GM12878 (cell line): ENCODE results near the gene TMED6. TPM values are rescaled to one million over a fixed set of nuclear protein-coding genes. Genes with fewer than 3 reads are reported as not detected.

Experiments
- MTA3 ChIP-seq: IDR thresholded peaks from 2 replicates; pipeline ENCODE4 v1.6.1; 2012; ENCODE audit warnings: low read length, inconsistent platforms, borderline replicate concordance
- NR2C1 ChIP-seq: fragments of 450-650 bp; IDR thresholded peaks from 2 replicates; pipeline ENCODE4 v1.6.1; 2017; ENCODE audit warnings: antibody characterized with exemption, mild to moderate bottlenecking, moderate library complexity
- POLR2A ChIP-seq: IDR thresholded peaks from 2 replicates; pipeline ENCODE4 v1.6.1; 2011; ENCODE audit warnings: low read depth, mild to moderate bottlenecking, low read length
- POLR2AphosphoS5 ChIP-seq: IDR thresholded peaks from 2 replicates; pipeline ENCODE4 v1.6.1; 2011; ENCODE audit warnings: mild to moderate bottlenecking, low read length, inconsistent platforms
- SREBF1 ChIP-seq: IDR thresholded peaks from 2 replicates; pipeline ENCODE4 v1.6.1; 2012; ENCODE audit warnings: mild to moderate bottlenecking, low read length
- SRF ChIP-seq, 2 experiments: IDR thresholded peaks; 2 replicates each; pipeline ENCODE4 v1.6.1; 2011; ENCODE audit warnings: low read depth in 2 of 2, low read length in 2 of 2, mild to moderate bottlenecking in 1 of 2, moderate library complexity in 1 of 2
- ZNF207 ChIP-seq: fragments of 450-650 bp; IDR thresholded peaks from 2 replicates; pipeline ENCODE4 v1.6.1; 2014; ENCODE audit warnings: antibody characterized with exemption, mild to moderate bottlenecking, borderline replicate concordance
- polyA plus RNA-seq, 11 experiments: library from polyadenylated mRNA; depleted of rRNA in 4 of 11; unstranded in 6 of 11; stranded (reverse) in 5 of 11; fragments of >200 nt; fragmentation: Nextera tagmentation in 4 of 11; fragmentation: Illumina TruSeq in 1 of 11; extraction: Ambion mirVana in 4 of 11; extraction: Trizol in 1 of 11; gene quantifications; 1 replicate in 1 of 11; 2 replicates in 10 of 11; pipeline versions ENCODE4 v1.2.1 to v1.2.3, GENCODE V29; 2011 to 2016; ENCODE audit warnings: inconsistent platforms in 2 of 11, missing spikeins in 2 of 11, low read depth in 1 of 11
- total RNA-seq, 4 experiments: library from RNA; depleted of rRNA in 3 of 4; stranded (reverse); fragments of >200 nt in 3 of 4; fragmentation: Illumina TruSeq in 1 of 4; extraction: Trizol in 1 of 4; gene quantifications; 2 replicates each; pipeline versions ENCODE4 v1.2.1 to v1.2.3, GENCODE V29; 2013 to 2021
- TF ChIP-seq, protein P1 (sequence below): fragments of 450-650 bp; conservative IDR thresholded peaks from 2 replicates; pipeline ENCODE4 v1.6.1; 2017; ENCODE audit warnings: mild to moderate bottlenecking, moderate library complexity
- TF ChIP-seq, protein P2 (sequence below): fragments of 450-650 bp; IDR thresholded peaks from 2 replicates; pipeline ENCODE4 v1.6.1; 2017; ENCODE audit warnings: mild to moderate bottlenecking
- TF ChIP-seq, protein P3 (sequence below): fragments of 450-650 bp; formaldehyde crosslinking; IDR thresholded peaks from 2 replicates; pipeline ENCODE4 v1.4.0; 2022; ENCODE audit warnings: mild to moderate bottlenecking, moderate library complexity

The TMED6 gene
- total and polyA plus RNA-seq, 10 of the 15 experiments (the other 5 are each of a cell fraction or from before 2014, with no cell fraction given) = 0.27 to 1.7 (median 0.78) TPM

DNA sequence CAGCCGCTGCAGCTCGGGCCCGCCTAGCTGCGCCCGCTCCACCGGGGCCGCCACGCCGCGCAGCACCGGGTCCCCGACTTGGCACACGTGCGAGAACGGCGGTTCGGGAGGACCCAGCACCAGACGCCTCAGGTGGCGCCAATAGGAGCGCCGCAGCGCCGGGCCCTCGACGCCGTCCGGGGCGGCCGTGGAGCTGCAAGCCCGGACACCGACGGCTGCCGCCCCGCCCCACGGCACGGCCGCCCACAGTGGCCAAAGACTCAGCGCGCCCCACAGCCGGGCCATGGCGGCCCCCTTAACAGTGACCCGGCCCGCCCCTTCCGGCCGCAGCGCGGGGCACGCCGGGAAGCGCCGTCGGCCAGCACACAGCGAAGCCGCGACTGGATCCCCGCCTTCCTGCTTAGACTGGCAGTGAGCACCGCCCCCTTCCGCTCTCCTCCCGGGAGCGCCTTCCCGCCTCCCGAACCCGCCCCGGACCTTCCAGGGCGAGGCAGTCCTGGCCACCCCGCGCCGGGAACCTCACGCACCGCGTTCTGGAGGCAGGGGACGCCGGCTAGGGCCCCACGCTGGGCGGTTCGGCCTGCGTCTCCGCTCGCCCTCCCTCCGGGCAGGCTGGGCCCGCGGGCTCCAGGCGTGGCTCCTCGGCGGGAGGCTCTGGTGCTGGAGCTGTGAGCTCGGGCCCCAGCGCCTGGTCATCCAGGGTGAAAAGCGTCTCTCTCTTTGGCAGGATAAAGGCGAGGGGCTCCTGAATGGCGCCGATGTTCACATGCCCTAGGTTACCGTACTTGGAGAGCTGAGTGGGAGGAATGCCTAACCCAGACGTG, 21.1 kb downstream of the TMED6 start, which contains the start of gene PDF (continued):
- TF ChIP-seq, protein P1, sequence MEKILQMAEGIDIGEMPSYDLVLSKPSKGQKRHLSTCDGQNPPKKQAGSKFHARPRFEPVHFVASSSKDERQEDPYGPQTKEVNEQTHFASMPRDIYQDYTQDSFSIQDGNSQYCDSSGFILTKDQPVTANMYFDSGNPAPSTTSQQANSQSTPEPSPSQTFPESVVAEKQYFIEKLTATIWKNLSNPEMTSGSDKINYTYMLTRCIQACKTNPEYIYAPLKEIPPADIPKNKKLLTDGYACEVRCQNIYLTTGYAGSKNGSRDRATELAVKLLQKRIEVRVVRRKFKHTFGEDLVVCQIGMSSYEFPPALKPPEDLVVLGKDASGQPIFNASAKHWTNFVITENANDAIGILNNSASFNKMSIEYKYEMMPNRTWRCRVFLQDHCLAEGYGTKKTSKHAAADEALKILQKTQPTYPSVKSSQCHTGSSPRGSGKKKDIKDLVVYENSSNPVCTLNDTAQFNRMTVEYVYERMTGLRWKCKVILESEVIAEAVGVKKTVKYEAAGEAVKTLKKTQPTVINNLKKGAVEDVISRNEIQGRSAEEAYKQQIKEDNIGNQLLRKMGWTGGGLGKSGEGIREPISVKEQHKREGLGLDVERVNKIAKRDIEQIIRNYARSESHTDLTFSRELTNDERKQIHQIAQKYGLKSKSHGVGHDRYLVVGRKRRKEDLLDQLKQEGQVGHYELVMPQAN = peak; percentile 96
- TF ChIP-seq NR2C1 (peak; percentile 74), POLR2A (peak; percentile 89), POLR2AphosphoS5 (peak; percentile 87), ZNF207 (peak; percentile 49; the same call in 1 of the 2 replicates), SRF (IDR thresholded peaks at IDR 0.05; ENCODE audit: low read depth in 2 of 2, low read length in 2 of 2) (no peak), SREBF1 (no peak), MTA3 (no peak)
- TF ChIP-seq, protein P2, sequence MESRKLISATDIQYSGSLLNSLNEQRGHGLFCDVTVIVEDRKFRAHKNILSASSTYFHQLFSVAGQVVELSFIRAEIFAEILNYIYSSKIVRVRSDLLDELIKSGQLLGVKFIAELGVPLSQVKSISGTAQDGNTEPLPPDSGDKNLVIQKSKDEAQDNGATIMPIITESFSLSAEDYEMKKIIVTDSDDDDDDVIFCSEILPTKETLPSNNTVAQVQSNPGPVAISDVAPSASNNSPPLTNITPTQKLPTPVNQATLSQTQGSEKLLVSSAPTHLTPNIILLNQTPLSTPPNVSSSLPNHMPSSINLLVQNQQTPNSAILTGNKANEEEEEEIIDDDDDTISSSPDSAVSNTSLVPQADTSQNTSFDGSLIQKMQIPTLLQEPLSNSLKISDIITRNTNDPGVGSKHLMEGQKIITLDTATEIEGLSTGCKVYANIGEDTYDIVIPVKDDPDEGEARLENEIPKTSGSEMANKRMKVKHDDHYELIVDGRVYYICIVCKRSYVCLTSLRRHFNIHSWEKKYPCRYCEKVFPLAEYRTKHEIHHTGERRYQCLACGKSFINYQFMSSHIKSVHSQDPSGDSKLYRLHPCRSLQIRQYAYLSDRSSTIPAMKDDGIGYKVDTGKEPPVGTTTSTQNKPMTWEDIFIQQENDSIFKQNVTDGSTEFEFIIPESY = no peak; the same call in 1 of the 2 replicates
- TF ChIP-seq, protein P3, sequence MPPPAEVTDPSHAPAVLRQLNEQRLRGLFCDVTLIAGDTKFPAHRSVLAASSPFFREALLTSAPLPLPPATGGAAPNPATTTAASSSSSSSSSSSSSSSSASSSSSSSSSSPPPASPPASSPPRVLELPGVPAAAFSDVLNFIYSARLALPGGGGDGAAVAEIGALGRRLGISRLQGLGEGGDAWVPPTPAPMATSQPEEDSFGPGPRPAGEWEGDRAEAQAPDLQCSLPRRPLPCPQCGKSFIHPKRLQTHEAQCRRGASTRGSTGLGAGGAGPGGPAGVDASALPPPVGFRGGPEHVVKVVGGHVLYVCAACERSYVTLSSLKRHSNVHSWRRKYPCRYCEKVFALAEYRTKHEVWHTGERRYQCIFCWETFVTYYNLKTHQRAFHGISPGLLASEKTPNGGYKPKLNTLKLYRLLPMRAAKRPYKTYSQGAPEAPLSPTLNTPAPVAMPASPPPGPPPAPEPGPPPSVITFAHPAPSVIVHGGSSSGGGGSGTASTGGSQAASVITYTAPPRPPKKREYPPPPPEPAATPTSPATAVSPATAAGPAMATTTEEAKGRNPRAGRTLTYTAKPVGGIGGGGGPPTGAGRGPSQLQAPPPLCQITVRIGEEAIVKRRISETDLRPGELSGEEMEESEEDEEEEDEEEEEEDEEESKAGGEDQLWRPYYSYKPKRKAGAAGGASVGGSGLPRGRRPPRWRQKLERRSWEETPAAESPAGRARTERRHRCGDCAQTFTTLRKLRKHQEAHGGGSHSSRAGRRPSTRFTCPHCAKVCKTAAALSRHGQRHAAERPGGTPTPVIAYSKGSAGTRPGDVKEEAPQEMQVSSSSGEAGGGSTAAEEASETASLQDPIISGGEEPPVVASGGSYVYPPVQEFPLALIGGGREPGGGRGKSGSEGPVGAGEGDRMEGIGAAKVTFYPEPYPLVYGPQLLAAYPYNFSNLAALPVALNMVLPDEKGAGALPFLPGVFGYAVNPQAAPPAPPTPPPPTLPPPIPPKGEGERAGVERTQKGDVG (CRISPR knock-in tag) = no peak
